ENCODE data around the gene REM2.

Gene REM2

DNA sequence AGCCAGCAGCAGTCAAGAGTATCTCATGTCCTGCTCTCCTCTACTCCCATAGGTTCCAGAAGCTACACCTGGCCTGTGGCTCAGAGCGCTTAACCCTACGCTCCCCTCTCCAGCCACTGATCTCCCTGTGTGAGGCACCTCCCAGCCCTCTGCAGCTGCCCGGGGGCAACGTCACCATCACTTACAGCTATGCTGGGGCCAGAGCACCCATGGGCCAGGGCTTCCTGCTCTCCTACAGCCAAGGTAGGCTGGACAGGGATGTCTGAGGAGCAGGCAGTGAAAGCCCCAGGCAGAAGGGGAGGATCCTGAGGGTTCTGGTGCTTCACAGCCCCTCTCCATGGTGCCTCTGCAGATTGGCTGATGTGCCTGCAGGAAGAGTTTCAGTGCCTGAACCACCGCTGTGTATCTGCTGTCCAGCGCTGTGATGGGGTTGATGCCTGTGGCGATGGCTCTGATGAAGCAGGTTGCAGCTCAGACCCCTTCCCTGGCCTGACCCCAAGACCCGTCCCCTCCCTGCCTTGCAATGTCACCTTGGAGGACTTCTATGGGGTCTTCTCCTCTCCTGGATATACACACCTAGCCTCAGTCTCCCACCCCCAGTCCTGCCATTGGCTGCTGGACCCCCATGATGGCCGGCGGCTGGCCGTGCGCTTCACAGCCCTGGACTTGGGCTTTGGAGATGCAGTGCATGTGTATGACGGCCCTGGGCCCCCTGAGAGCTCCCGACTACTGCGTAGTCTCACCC, 7.8 kb upstream of the REM2 start:
- no peak for DNase-seq

DNA sequence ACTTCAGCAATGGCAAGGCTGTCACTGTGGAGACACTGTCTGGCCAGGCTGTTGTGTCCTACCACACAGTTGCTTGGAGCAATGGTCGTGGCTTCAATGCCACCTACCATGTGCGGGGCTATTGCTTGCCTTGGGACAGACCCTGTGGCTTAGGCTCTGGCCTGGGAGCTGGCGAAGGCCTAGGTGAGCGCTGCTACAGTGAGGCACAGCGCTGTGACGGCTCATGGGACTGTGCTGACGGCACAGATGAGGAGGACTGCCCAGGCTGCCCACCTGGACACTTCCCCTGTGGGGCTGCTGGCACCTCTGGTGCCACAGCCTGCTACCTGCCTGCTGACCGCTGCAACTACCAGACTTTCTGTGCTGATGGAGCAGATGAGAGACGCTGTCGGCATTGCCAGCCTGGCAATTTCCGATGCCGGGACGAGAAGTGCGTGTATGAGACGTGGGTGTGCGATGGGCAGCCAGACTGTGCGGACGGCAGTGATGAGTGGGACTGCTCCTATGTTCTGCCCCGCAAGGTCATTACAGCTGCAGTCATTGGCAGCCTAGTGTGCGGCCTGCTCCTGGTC, 7.2 kb upstream of the REM2 start:
- no peak for DNase-seq

DNA sequence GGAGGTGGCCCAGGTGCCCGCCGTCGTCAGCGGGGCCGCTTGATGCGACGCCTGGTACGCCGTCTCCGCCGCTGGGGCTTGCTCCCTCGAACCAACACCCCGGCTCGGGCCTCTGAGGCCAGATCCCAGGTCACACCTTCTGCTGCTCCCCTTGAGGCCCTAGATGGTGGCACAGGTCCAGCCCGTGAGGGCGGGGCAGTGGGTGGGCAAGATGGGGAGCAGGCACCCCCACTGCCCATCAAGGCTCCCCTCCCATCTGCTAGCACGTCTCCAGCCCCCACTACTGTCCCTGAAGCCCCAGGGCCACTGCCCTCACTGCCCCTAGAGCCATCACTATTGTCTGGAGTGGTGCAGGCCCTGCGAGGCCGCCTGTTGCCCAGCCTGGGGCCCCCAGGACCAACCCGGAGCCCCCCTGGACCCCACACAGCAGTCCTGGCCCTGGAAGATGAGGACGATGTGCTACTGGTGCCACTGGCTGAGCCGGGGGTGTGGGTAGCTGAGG, 6.0 kb upstream of the REM2 start:
- no peak for DNase-seq

DNA sequence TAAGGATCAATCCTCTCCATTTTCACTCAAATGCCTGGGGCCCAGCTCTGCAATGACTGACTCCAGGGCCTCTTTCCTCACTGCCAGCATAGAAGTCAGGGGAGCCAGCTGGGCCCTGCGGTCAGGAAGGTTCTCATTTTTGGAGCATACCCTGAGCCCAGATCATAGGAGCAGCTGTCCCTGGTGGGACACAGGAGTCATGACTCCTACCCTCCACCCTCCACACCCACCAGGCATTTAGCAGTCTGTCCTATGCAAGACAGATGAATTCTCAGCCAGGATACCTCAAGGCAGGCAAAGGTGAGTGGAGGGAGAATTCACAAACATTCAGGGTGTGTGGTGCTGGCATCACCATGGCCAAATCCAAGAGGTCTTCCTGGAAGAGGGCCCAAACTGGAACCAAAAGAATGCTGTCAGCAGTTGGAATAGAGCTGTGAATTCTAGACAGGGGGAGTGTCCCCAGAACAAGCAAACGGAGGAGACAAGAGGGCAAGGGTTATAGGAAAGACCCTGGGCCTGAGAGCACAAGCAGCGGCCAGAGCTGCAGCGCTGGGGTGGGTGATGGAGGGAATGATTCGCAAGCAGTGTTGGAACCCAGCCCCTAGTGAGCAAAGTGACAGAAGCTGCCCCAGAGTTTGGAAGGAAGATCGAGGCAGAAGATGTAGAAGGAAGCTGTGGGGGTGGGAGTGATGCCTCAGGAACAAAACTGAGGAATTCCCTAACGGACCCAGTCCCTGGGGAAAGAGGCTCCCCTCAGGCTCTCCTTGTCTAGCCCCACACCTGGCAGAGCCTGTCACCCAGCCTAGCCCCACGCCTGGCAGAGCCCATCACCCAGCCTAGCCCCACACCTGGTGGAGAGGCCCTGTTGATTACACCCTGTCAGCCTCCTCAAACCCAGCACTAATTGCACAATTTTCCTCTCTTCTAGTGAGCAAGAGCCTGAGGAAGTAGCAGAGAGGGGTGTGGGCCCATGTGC, 4.5 kb upstream of the REM2 start:
- DNase-seq = no peak

- DNase-seq = no peak
Observed at GRCh38 chr14:22882064-22882463, 958 bp upstream of the REM2 start.

DNA sequence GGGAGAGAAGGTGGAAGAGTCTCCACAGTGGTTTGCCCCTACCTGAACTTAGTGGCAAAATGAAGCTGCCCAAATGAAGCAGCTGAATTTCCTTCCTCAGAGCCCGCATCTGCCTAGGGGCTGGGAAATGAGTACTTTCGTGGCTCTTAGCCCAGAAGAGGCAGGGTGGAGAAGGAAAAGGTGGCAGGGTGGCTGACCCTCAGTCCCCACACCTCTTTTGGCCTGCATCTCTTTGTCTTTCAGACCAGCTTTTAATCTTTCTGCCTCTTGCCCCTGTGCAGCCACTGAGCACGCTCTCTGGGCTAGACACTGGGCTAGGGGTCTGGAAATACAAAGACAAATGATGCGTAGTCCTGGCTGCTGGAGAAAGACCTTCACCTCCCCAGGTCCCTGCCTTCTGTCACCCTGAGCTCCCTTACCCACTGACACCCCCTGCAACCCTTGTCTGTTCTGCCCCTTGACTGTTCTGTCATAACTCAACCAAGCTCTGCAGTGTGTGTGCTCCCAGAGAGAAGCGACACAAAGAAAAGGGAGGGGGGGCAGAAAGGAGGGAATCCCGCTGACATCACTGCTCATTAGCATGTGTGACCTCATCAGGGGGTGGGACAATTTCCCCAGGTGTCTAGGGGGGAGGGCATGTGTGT, 371 bp upstream of the REM2 start:
- peak; percentile 19 for DNase-seq

- no peak for DNase-seq
Observed at GRCh38 chr14:22884076-22884737, 1.2 kb downstream of the REM2 start.

GRCh38 chr14:22884738-22885523, 1.9 kb downstream of the REM2 start:
- DNase-seq = no peak

DNA sequence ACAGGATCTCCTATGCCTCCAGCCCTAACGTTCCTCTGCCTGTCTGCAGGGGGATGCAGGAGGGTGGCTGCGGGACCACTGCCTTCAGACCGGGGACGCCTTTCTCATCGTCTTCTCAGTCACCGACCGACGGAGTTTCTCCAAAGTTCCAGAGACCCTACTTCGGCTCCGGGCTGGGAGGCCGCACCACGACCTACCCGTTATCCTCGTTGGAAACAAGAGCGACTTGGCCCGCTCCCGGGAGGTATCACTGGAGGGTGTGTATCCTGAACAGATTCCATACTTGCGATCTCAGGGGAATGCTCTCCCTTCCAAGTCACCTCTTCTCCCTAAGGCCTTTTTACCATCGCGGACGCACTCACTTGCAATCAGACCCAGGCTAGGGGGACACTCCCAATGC, 3.0 kb downstream of the REM2 start:
- DNase-seq = no peak

GRCh38 chr14:22886500-22887259, 3.7 kb downstream of the REM2 start:
- no peak for DNase-seq

GRCh38 chr14:22887260-22887989, 4.4 kb downstream of the REM2 start:
- peak; percentile 93 for DNase-seq

DNA sequence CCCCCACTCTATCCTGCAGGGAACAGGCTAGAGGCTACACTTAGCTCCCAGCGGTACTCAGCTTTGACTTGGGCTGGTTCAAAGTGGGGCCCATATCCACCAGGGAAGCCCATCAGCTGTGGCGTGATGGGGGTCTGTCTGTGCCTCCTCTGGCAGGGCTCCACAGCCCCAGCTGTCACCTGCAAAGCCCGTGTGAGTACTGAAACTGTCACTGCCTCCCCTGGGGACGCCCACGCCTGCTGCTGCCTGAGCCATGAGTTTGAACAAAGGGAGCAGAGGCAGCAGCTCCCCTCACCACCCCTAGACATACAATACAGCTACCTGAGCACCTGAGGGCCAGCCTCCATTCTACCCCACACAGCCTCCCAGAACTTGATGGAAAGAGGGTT, 5.0 kb downstream of the REM2 start:
- DNase-seq = no peak

DNA sequence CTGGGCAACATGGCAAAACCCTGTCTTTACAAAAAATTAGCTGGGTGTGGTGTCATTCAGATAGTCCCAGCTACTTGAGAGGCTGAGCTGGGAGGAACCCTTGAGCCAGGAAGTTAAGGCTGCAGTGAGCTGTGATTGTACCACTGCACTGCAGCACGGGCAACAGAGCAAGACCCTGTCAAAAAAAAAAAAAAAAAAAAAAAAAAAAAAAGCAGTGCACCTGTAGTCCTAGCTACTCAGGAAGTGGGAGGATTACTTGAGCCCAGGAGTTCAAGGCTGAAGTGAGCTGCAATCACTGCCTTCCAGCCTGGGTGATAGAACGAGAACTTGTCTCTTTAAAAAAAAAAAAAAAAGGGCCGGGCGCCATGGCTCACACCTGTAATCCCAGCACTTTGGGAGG, 5.6 kb downstream of the REM2 start:
- no peak for DNase-seq

DNA sequence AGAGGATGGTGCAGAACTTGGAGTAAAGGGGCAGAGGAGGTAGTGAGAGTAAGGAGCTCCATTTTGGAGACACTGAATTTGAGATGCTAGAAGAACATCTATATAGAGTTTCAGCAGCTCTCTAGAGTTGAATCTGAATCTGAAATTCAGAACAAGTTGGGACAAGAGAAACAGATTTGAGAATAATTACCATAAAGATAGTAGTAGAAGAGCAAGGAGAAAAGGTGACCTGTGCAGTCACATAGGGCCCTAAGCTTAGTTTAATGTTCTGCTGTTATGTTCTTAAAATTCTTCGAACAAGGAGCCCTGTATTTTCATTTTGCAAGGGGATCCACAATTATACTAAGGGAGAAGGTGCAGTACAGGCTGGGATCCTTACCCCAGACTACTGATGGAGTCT, 7.4 kb downstream of the REM2 start:
- DNase-seq = no peak

GRCh38 chr14:22892488-22892887, 9.5 kb downstream of the REM2 start:
- DNase-seq = no peak

GRCh38 chr14:22893706-22894105, 10.7 kb downstream of the REM2 start:
- DNase-seq = no peak

GRCh38 chr14:22895402-22895801, 12.4 kb downstream of the REM2 start:
- DNase-seq = no peak

DNA sequence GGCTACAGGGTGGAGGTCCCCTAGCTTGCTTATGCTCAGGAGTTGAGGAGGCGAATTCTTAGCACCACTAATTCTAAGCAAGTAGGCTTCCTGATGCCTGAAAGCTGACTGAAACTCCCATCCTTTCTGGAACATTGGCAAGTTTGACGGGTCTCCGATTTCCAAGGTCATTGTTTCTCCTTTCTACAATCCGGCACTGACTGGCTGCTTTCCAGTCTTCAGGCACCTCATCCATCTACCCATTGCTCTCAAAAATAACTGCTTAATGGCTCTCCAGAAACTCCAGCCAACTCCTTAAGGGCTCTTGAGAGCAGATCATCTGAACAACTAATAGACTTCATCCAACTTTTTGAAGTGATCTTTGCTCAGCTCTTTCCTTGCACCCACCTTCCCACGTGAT, 13.3 kb downstream of the REM2 start:
- no peak for DNase-seq

- DNase-seq = no peak
Observed at GRCh38 chr14:22896760-22897159, 13.7 kb downstream of the REM2 start.

- DNase-seq = no peak
Observed at GRCh38 chr14:22897357-22897756, 14.3 kb downstream of the REM2 start.

Measured in NCI-H187 treated with DMSO at 0.1 percent for 48 hours (cell line).